IMR-90 (cell line): ENCODE measurements around the gene RAD51B. TPM values are rescaled to one million over a fixed set of nuclear protein-coding genes. Genes with fewer than 3 reads are reported as not detected.

Experiments used
- MAZ ChIP-seq: IDR thresholded peaks from 2 replicates; pipeline ENCODE4 v1.6.1; 2012; ENCODE audit warnings: low read depth, mild to moderate bottlenecking, low read length, improper control_type of control experiment, moderate library complexity, borderline replicate concordance
- polyA plus RNA-seq, 3 experiments: library from polyadenylated mRNA; depleted of rRNA; stranded (reverse); fragments of >200 nt; gene quantifications; 2 replicates each; pipeline ENCODE4 v1.2.3, GENCODE V29; 2012; ENCODE audit warnings: low replicate concordance in 1 of 3
- total RNA-seq: library from RNA; depleted of rRNA; stranded (reverse); fragments of >200 nt; gene quantifications from 2 replicates; pipeline ENCODE4 v1.2.3, GENCODE V29; 2012
- TF ChIP-seq, protein P1 (sequence below): fragments of 150-350 bp; IDR thresholded peaks from 2 replicates; pipeline ENCODE4 v1.6.1; 2016; ENCODE audit warnings: low read depth, mild to moderate bottlenecking, low read length, moderate library complexity, borderline replicate concordance
- TF ChIP-seq, protein P2 (sequence below): fragments of 150-350 bp; IDR thresholded peaks from 2 replicates; pipeline ENCODE4 v1.6.1; 2017; ENCODE audit warnings: mild to moderate bottlenecking, antibody characterized with exemption, low read length, low read depth

RAD51B gene
- total and polyA plus RNA-seq, 2 of the 4 experiments (the other 2 are of a cell fraction): 5.1 to 18.8 TPM

GRCh38 chr14:68589447-68590200, 770.0 kb downstream of the RAD51B start (continued):
- TF ChIP-seq, protein P1, sequence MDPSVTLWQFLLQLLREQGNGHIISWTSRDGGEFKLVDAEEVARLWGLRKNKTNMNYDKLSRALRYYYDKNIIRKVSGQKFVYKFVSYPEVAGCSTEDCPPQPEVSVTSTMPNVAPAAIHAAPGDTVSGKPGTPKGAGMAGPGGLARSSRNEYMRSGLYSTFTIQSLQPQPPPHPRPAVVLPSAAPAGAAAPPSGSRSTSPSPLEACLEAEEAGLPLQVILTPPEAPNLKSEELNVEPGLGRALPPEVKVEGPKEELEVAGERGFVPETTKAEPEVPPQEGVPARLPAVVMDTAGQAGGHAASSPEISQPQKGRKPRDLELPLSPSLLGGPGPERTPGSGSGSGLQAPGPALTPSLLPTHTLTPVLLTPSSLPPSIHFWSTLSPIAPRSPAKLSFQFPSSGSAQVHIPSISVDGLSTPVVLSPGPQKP: no peak
- TF ChIP-seq MAZ: no peak
- TF ChIP-seq, protein P2, sequence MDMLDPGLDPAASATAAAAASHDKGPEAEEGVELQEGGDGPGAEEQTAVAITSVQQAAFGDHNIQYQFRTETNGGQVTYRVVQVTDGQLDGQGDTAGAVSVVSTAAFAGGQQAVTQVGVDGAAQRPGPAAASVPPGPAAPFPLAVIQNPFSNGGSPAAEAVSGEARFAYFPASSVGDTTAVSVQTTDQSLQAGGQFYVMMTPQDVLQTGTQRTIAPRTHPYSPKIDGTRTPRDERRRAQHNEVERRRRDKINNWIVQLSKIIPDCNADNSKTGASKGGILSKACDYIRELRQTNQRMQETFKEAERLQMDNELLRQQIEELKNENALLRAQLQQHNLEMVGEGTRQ: no peak
